Stomach (tissue), 4 donors: ENCODE results near the gene LYZL2.
"Not testable (repeated sequence)": the region's sequence is repeated elsewhere in the genome, so short reads cannot be mapped to it uniquely, and the experiment has no call there.

Experiments used
- POLR2A ChIP-seq, 4 donors: fragments of 450-650 bp; IDR thresholded peaks; one replicate each; pipeline ENCODE4 v1.6.1; 2016; ENCODE audit warnings: antibody characterized with exemption in 4 of 4, control low read depth in 2 of 4, mild to moderate bottlenecking in 1 of 4, moderate library complexity in 1 of 4
- POLR2AphosphoS5 ChIP-seq, 3 donors: sonication (generic); formaldehyde crosslinking; IDR thresholded peaks; one replicate each; pipeline ENCODE4 v1.6.1; 2016; ENCODE audit warnings: antibody characterized with exemption in 3 of 3
- TF ChIP-seq, protein P1 (sequence below), 7 experiments: fragments of 450-650 bp in 4 of 7; fragments of 200-600 bp in 3 of 7; sonication (generic) in 3 of 7; IDR thresholded peaks; one replicate each; pipeline ENCODE4 v1.5.1; 2016 to 2019; ENCODE audit warnings: antibody characterized with exemption in 7 of 7, control low read depth in 2 of 7, mild to moderate bottlenecking in 1 of 7

DNA sequence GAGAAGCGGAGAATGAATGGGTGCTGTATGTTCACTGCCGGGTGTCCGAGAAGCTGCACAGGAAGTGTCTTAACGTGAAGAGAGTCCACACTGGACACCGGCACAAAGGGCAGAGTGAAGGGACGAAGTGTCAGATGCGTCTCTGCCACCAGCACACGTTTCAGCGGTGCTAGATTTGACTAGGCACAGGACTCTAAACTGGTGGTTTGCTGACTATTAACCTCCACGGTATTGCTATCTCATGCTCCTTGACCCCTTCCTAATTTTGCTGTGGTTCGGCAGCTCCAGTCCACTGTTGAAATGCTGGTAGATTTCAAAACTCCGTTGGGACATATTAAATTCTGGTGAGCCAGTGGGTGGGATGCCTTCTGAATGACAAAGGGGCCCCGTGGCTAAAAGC, 13.3 kb upstream of the LYZL2 start:
- TF ChIP-seq, protein P1, sequence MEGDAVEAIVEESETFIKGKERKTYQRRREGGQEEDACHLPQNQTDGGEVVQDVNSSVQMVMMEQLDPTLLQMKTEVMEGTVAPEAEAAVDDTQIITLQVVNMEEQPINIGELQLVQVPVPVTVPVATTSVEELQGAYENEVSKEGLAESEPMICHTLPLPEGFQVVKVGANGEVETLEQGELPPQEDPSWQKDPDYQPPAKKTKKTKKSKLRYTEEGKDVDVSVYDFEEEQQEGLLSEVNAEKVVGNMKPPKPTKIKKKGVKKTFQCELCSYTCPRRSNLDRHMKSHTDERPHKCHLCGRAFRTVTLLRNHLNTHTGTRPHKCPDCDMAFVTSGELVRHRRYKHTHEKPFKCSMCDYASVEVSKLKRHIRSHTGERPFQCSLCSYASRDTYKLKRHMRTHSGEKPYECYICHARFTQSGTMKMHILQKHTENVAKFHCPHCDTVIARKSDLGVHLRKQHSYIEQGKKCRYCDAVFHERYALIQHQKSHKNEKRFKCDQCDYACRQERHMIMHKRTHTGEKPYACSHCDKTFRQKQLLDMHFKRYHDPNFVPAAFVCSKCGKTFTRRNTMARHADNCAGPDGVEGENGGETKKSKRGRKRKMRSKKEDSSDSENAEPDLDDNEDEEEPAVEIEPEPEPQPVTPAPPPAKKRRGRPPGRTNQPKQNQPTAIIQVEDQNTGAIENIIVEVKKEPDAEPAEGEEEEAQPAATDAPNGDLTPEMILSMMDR (IDR thresholded peaks at IDR 0.05): not testable (repeated sequence)
- not testable (repeated sequence) for TF ChIP-seq POLR2A, POLR2AphosphoS5 (IDR thresholded peaks at IDR 0.05)
